C4-2B (cell line): ENCODE data around the gene MRTFB.

Experiments used
- CTCF ChIP-seq: fragments of 450-650 bp; conservative IDR thresholded peaks from 2 replicates; pipeline ENCODE4 v1.5.1; 2017; ENCODE audit warnings: mild to moderate bottlenecking
- ZFX ChIP-seq: fragments of 450-650 bp; IDR thresholded peaks from 2 replicates; pipeline ENCODE4 v1.6.1; 2017

DNA sequence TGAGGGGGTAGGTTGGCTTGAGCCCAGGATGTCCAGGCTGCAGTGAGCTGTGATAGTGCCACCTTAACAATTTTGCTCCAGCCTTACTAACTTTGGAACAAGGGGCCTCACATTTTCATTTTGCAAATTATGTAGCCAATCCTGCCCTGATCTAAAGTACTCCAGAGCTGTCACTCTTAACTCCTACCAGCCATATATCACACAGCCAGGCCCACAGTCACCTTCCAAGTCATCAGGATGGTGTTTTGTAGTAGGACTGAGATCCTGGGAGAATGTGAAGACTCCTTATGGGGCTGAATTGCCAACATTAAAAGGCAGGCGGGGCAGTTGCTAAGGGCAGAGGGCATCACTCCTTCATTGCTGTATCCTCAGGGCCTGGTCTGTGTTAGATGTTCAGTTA is 243.0 kb downstream of the MRTFB start:
- TF ChIP-seq CTCF = no peak
- no peak for TF ChIP-seq ZFX
